ENCODE measurements around the gene SLC22A7. TPM values are rescaled to one million over a fixed set of nuclear protein-coding genes. Genes with fewer than 3 reads are reported as not detected.
A peak's percentile ranks its signal among the peaks of the same experiment; 100 is the strongest.

The SLC22A7 gene
- total and polyA plus RNA-seq, 7 experiments from 2014 or later: not detected

GRCh38 chr6:43308990-43309477 lies 11.0 kb downstream of the SLC22A7 start:
- ATAC-seq: no peak
- POLR2A ChIA-PET: interaction anchor here (1.2 to 1.4 kb wide), 2 partner anchors 61 to 79 kb away, joined by 3 read pairs; partner anchors contain the start of genes DNPH1 and ZNF318

GRCh38 chr6:43310134-43310533 lies 12.1 kb downstream of the SLC22A7 start:
- H3K36me3 ChIP-seq (ENCODE audit: control insufficient read depth in 2 of 3, insufficient read depth in 3 of 3, low read length in 3 of 3): no peaks in the 10 kb centered on the region
- peak overlapping the region in 1 of 10 donors; percentile 25 for H3K4me3 Mint-ChIP-seq
- no peak overlapping the region for H3K27ac ChIP-seq (ENCODE audit: low read depth, low read length)
- no peak overlapping the region for H3K4me3 ChIP-seq (ENCODE audit: low read length)
- H3K36me3 Mint-ChIP-seq: peaks cover 0 to 14% (median 0%) of the 10 kb centered on the region in 5 donors
- H3K4me1 Mint-ChIP-seq: peaks cover 6 to 13% (median 10%) of the 10 kb centered on the region in 7 donors
- no peak for ATAC-seq
- CTCF ChIA-PET: no interaction called here
- no peak overlapping the region for H3K27ac Mint-ChIP-seq
- H3K9me3 ChIP-seq (ENCODE audit: control insufficient read depth in 2 of 3, low read length in 3 of 3): no peaks in the 10 kb centered on the region
- H3K4me1 ChIP-seq (ENCODE audit: control insufficient read depth in 2 of 2, insufficient read depth in 2 of 2, low read length in 2 of 2): peaks cover 8 to 11% of the 10 kb centered on the region in 2 donors
- H3K27me3 Mint-ChIP-seq: peaks cover 0 to 32% (median 0%) of the 10 kb centered on the region in 5 donors
- DNase-seq: no peak
- POLR2A ChIA-PET: no interaction called here
- H3K27me3 ChIP-seq (ENCODE audit: control insufficient read depth in 2 of 2, insufficient read depth in 2 of 2, low read length in 2 of 2): no peaks in the 10 kb centered on the region
- intact Hi-C loops (cut with micrococcal nuclease): no loop called here
- H3K9me3 Mint-ChIP-seq: no peaks in the 10 kb centered on the region

More at GRCh38 chr6:43308990-43309477, 11.0 kb downstream of the SLC22A7 start:
- Mint-ChIP-seq H3K27ac (peak overlapping the region in 4 of 9 donors; percentile 24 to 65 (median 42)), H3K4me1 (peaks cover 6 to 13% (median 10%) of the 10 kb centered on the region in 7 donors), H3K27me3 (peaks cover 0 to 27% (median 0%) of the 10 kb centered on the region in 5 donors), H3K4me3 (peak overlapping the region; percentile 78 to 89 (median 84)), H3K9me3 (no peaks in the 10 kb centered on the region), H3K36me3 (peaks cover 0 to 9% (median 0%) of the 10 kb centered on the region in 5 donors)
- intact Hi-C loops (cut with micrococcal nuclease): loop anchor here in 1 of 2 donors (1.0 to 5.0 kb wide), 5 partner anchors 25 to 197 kb away; no protein-coding TSS in a partner anchor
- Histone ChIP-seq H3K27ac (ENCODE audit: low read depth, low read length) (peak overlapping the region; percentile 27), H3K9me3 (ENCODE audit: control insufficient read depth in 2 of 3, low read length in 3 of 3) (no peaks in the 10 kb centered on the region), H3K36me3 (ENCODE audit: control insufficient read depth in 2 of 3, insufficient read depth in 3 of 3, low read length in 3 of 3) (no peaks in the 10 kb centered on the region), H3K27me3 (ENCODE audit: control insufficient read depth in 2 of 2, insufficient read depth in 2 of 2, low read length in 2 of 2) (no peaks in the 10 kb centered on the region), H3K4me3 (ENCODE audit: low read length) (peak overlapping the region; percentile 59), H3K4me1 (ENCODE audit: control insufficient read depth in 2 of 2, insufficient read depth in 2 of 2, low read length in 2 of 2) (peaks cover 8 to 11% of the 10 kb centered on the region in 2 donors)
- CTCF ChIA-PET: interaction anchor here (0.7 to 1.1 kb wide), 2 partner anchors 87 to 89 kb away, joined by 3 read pairs; no protein-coding TSS in a partner anchor
- peak in 1 of 9 donors; percentile 7 for DNase-seq

- CTCF ChIA-PET: interaction anchor here (1.1 kb wide), 1 partner anchor 58 kb away, joined by 3 read pairs; the partner anchor contains the start of gene ZNF318
- Mint-ChIP-seq H3K36me3 (peaks cover 0 to 14% (median 0%) of the 10 kb centered on the region in 5 donors), H3K27ac (no peak overlapping the region), H3K4me1 (peaks cover 6 to 13% (median 10%) of the 10 kb centered on the region in 7 donors), H3K9me3 (no peaks in the 10 kb centered on the region), H3K4me3 (no peak overlapping the region), H3K27me3 (peaks cover 0 to 32% (median 0%) of the 10 kb centered on the region in 5 donors)
- POLR2A ChIA-PET: no interaction called here
- ATAC-seq (no peak), DNase-seq (no peak)
- peaks cover 8 to 11% of the 10 kb centered on the region in 2 donors for H3K4me1 ChIP-seq (ENCODE audit: control insufficient read depth in 2 of 2, insufficient read depth in 2 of 2, low read length in 2 of 2)
- H3K27me3 ChIP-seq (ENCODE audit: control insufficient read depth in 2 of 2, insufficient read depth in 2 of 2, low read length in 2 of 2): no peaks in the 10 kb centered on the region
- H3K9me3 ChIP-seq (ENCODE audit: control insufficient read depth in 2 of 3, low read length in 3 of 3): no peaks in the 10 kb centered on the region
- no peak overlapping the region for H3K4me3 ChIP-seq (ENCODE audit: low read length)
- H3K36me3 ChIP-seq (ENCODE audit: control insufficient read depth in 2 of 3, insufficient read depth in 3 of 3, low read length in 3 of 3): no peaks in the 10 kb centered on the region
- intact Hi-C loops (cut with micrococcal nuclease): no loop called here
- no peak overlapping the region for H3K27ac ChIP-seq (ENCODE audit: low read depth, low read length)
These were observed 12.6 kb downstream of the SLC22A7 start for GRCh38 chr6:43310624-43311023.

GRCh38 chr6:43311666-43312065 lies 13.6 kb downstream of the SLC22A7 start:
- Histone ChIP-seq H3K27me3 (ENCODE audit: control insufficient read depth in 2 of 2, insufficient read depth in 2 of 2, low read length in 2 of 2) (no peaks in the 10 kb centered on the region), H3K4me1 (ENCODE audit: control insufficient read depth in 2 of 2, insufficient read depth in 2 of 2, low read length in 2 of 2) (peaks cover 8 to 11% of the 10 kb centered on the region in 2 donors), H3K4me3 (ENCODE audit: low read length) (no peak overlapping the region), H3K9me3 (ENCODE audit: control insufficient read depth in 2 of 3, low read length in 3 of 3) (no peaks in the 10 kb centered on the region), H3K27ac (ENCODE audit: low read depth, low read length) (no peak overlapping the region), H3K36me3 (ENCODE audit: control insufficient read depth in 2 of 3, insufficient read depth in 3 of 3, low read length in 3 of 3) (no peaks in the 10 kb centered on the region)
- Mint-ChIP-seq H3K27me3 (peaks cover 0 to 31% (median 0%) of the 10 kb centered on the region in 5 donors), H3K4me1 (peaks cover 6 to 13% (median 9%) of the 10 kb centered on the region in 7 donors), H3K9me3 (no peaks in the 10 kb centered on the region), H3K4me3 (no peak overlapping the region), H3K27ac (no peak overlapping the region), H3K36me3 (peaks cover 0 to 18% (median 5%) of the 10 kb centered on the region in 5 donors)
- CTCF ChIA-PET: interaction anchor here (0.9 to 1.1 kb wide), 3 partner anchors 57 to 794 kb away, joined by 3 to 7 read pairs (median 5); partner anchors contain the start of gene ZNF318
- POLR2A ChIA-PET: no interaction called here
- DNase-seq (no peak), ATAC-seq (no peak)
- intact Hi-C loops (cut with micrococcal nuclease): no loop called here

- Mint-ChIP-seq H3K4me1 (peaks cover 0 to 6% (median 6%) of the 10 kb centered on the region in 7 donors), H3K27ac (no peak overlapping the region), H3K9me3 (no peaks in the 10 kb centered on the region)
These were observed 15.8 kb downstream of the SLC22A7 start for GRCh38 chr6:43313813-43314212.

GRCh38 chr6:43318011-43318410 lies 20.0 kb downstream of the SLC22A7 start:
- H3K27me3 ChIP-seq (ENCODE audit: control insufficient read depth in 2 of 2, insufficient read depth in 2 of 2, low read length in 2 of 2): no peaks in the 10 kb centered on the region
- peaks cover 0 to 3% (median 0%) of the 10 kb centered on the region in 7 donors for H3K4me1 Mint-ChIP-seq
- H3K4me1 ChIP-seq (ENCODE audit: control insufficient read depth in 2 of 2, insufficient read depth in 2 of 2, low read length in 2 of 2): no peaks in the 10 kb centered on the region
- peaks cover 0 to 27% (median 0%) of the 10 kb centered on the region in 5 donors for H3K27me3 Mint-ChIP-seq
- H3K4me3 Mint-ChIP-seq: no peak overlapping the region
- ChIA-PET POLR2A (interaction anchor here (0.7 to 0.9 kb wide), 2 partner anchors 23 to 52 kb away, joined by 3 read pairs; partner anchors contain the start of gene ZNF318), CTCF (no interaction called here)
- no peaks in the 10 kb centered on the region for H3K9me3 ChIP-seq (ENCODE audit: control insufficient read depth in 2 of 3, low read length in 3 of 3)
- no peak overlapping the region for H3K27ac ChIP-seq (ENCODE audit: low read depth, low read length)
- peaks cover 0 to 25% (median 6%) of the 10 kb centered on the region in 5 donors for H3K36me3 Mint-ChIP-seq
- H3K36me3 ChIP-seq (ENCODE audit: control insufficient read depth in 2 of 3, insufficient read depth in 3 of 3, low read length in 3 of 3): no peaks in the 10 kb centered on the region
- no peak overlapping the region for H3K27ac Mint-ChIP-seq
- ATAC-seq (no peak), DNase-seq (no peak)
- H3K9me3 Mint-ChIP-seq: no peaks in the 10 kb centered on the region
- H3K4me3 ChIP-seq (ENCODE audit: low read length): no peak overlapping the region
- intact Hi-C loops (cut with micrococcal nuclease): no loop called here

More at GRCh38 chr6:43313813-43314212, 15.8 kb downstream of the SLC22A7 start:
- Histone ChIP-seq H3K4me1 (ENCODE audit: control insufficient read depth in 2 of 2, insufficient read depth in 2 of 2, low read length in 2 of 2) (peaks cover 4 to 7% of the 10 kb centered on the region in 2 donors), H3K27me3 (ENCODE audit: control insufficient read depth in 2 of 2, insufficient read depth in 2 of 2, low read length in 2 of 2) (no peaks in the 10 kb centered on the region), H3K27ac (ENCODE audit: low read depth, low read length) (no peak overlapping the region), H3K9me3 (ENCODE audit: control insufficient read depth in 2 of 3, low read length in 3 of 3) (no peaks in the 10 kb centered on the region), H3K4me3 (ENCODE audit: low read length) (no peak overlapping the region), H3K36me3 (ENCODE audit: control insufficient read depth in 2 of 3, insufficient read depth in 3 of 3, low read length in 3 of 3) (no peaks in the 10 kb centered on the region)
- DNase-seq (no peak), ATAC-seq (no peak)
- H3K4me3 Mint-ChIP-seq: no peak overlapping the region
- peaks cover 0 to 28% (median 8%) of the 10 kb centered on the region in 5 donors for H3K36me3 Mint-ChIP-seq
- peaks cover 0 to 34% (median 0%) of the 10 kb centered on the region in 5 donors for H3K27me3 Mint-ChIP-seq
- intact Hi-C loops (cut with micrococcal nuclease): no loop called here
- POLR2A ChIA-PET: no interaction called here
- CTCF ChIA-PET: interaction anchor here (1.0 kb wide), 1 partner anchor 42 kb away, joined by 3 read pairs; no protein-coding TSS in a partner anchor
